ENCODE results near the gene PSMD7. TPM values are rescaled to one million over a fixed set of nuclear protein-coding genes. Genes with fewer than 3 reads are reported as not detected.

The PSMD7 gene
- total RNA-seq, 2 donors from 2014 or later, result 44.5 to 76.8 TPM

- no peak for ATAC-seq (ENCODE audit: insufficient number of reproducible peaks, low FRiP score, low read depth)
- Histone ChIP-seq H3K4me3 (no peak overlapping the region), H3K36me3 (no peaks in the 10 kb centered on the region), H3K4me1 (ENCODE audit: control insufficient read depth in 1 of 2, low read depth in 2 of 2) (no peaks in the 10 kb centered on the region), H3K27me3 (replicated peaks; ENCODE audit: insufficient read depth) (no peaks in the 10 kb centered on the region), H3K9me3 (no peaks in the 10 kb centered on the region), H3K27ac (no peak overlapping the region)
- peak; percentile 26 for TF ChIP-seq CTCF (IDR thresholded peaks at IDR 0.05)
- no peak for DNase-seq (ENCODE audit: low spot score)
Measured at GRCh38 chr16:74275031-74275636, 21.5 kb upstream of the PSMD7 start.

- TF ChIP-seq CTCF (IDR thresholded peaks at IDR 0.05), result no peak
- ATAC-seq (ENCODE audit: insufficient number of reproducible peaks, low FRiP score, low read depth) (no peak), DNase-seq (ENCODE audit: low spot score) (no peak)
- Histone ChIP-seq H3K27ac (no peak overlapping the region), H3K36me3 (no peaks in the 10 kb centered on the region), H3K4me1 (ENCODE audit: control insufficient read depth in 1 of 2, low read depth in 2 of 2) (no peaks in the 10 kb centered on the region), H3K4me3 (no peak overlapping the region), H3K27me3 (replicated peaks; ENCODE audit: insufficient read depth) (no peaks in the 10 kb centered on the region), H3K9me3 (no peaks in the 10 kb centered on the region)
Measured at GRCh38 chr16:74275711-74276110, 20.9 kb upstream of the PSMD7 start.

GRCh38 chr16:74277974-74278373, 18.6 kb upstream of the PSMD7 start:
- Histone ChIP-seq H3K4me1 (ENCODE audit: control insufficient read depth in 1 of 2, low read depth in 2 of 2) (no peaks in the 10 kb centered on the region), H3K9me3 (no peaks in the 10 kb centered on the region), H3K27me3 (replicated peaks; ENCODE audit: insufficient read depth) (no peaks in the 10 kb centered on the region), H3K4me3 (no peak overlapping the region), H3K27ac (no peak overlapping the region), H3K36me3 (no peaks in the 10 kb centered on the region)
- TF ChIP-seq CTCF (IDR thresholded peaks at IDR 0.05), result no peak
- ATAC-seq (ENCODE audit: insufficient number of reproducible peaks, low FRiP score, low read depth), result no peak
- no peak for DNase-seq (ENCODE audit: low spot score)

DNA sequence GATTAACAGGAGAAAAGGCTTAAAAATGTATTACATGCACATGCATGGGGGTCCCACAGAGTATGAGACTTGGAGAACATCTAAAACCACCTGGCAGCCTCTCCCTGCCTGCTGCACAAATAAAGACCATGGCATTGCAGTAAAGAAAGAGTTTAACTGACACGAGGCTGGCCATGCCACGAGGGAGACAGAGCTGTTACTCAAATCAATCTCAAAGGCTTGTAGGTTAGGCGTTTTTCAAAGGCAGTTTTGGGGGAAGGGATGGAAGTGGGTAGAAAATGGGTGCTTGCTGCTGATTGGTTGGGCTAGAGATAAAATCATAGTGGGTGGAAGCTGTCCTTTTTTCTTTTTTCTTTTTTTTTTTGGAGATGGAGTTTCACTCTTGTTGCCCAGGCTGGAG, 17.3 kb upstream of the PSMD7 start:
- Histone ChIP-seq H3K27ac (no peak overlapping the region), H3K4me3 (no peak overlapping the region), H3K9me3 (no peaks in the 10 kb centered on the region), H3K36me3 (no peaks in the 10 kb centered on the region), H3K27me3 (replicated peaks; ENCODE audit: insufficient read depth) (no peaks in the 10 kb centered on the region), H3K4me1 (ENCODE audit: control insufficient read depth in 1 of 2, low read depth in 2 of 2) (no peaks in the 10 kb centered on the region)
- TF ChIP-seq CTCF (IDR thresholded peaks at IDR 0.05), result no peak
- ATAC-seq (ENCODE audit: insufficient number of reproducible peaks, low FRiP score, low read depth) (no peak), DNase-seq (ENCODE audit: low spot score) (no peak)

DNA sequence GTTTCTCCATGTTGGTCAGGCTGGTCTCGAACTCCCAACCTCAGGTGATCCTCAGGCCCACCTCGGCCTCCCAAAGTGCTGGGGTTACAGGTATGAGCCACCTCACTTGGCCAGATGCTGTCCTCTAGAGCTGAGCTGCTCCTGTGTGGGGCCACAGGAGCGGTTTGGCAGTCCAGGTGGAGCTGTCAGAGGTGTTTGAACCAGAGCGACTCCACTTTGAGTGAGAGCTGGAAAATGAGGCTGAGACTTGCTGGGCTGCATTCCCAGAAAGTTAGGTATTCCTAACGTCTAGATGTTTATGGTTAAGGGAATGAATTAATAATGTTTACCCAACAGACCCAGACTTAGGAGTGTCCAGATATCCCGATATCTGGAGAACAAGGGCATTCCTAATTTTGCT, 16.8 kb upstream of the PSMD7 start:
- H3K9me3 ChIP-seq, result no peaks in the 10 kb centered on the region
- DNase-seq (ENCODE audit: low spot score) (no peak), ATAC-seq (ENCODE audit: insufficient number of reproducible peaks, low FRiP score, low read depth) (no peak)
- no peaks in the 10 kb centered on the region for H3K36me3 ChIP-seq
- no peaks in the 10 kb centered on the region for H3K27me3 ChIP-seq (replicated peaks; ENCODE audit: insufficient read depth)
- H3K27ac ChIP-seq, result no peak overlapping the region
- TF ChIP-seq CTCF (IDR thresholded peaks at IDR 0.05), result no peak
- no peaks in the 10 kb centered on the region for H3K4me1 ChIP-seq (ENCODE audit: control insufficient read depth in 1 of 2, low read depth in 2 of 2)
- H3K4me3 ChIP-seq, result no peak overlapping the region
